K562 (cell line): ENCODE data around the gene CCDC106. TPM values are rescaled to one million over a fixed set of nuclear protein-coding genes. Genes with fewer than 3 reads are reported as not detected.

Experiments
- CBX1 ChIP-seq: sonication (generic); IDR thresholded peaks from 2 replicates; pipeline ENCODE4 v1.6.1; 2016; ENCODE audit warnings: antibody characterized with exemption, low read depth, mild to moderate bottlenecking
- CHD1 ChIP-seq: fragments of 200-600 bp; sonication (generic); IDR thresholded peaks from one replicate; pipeline ENCODE4 v1.6.1; 2012; ENCODE audit warnings: mild to moderate bottlenecking, moderate library complexity, low read length, inconsistent platforms
- CSDE1 ChIP-seq, 2 experiments: fragments of 450-650 bp; IDR thresholded peaks; 2 replicates each; pipeline ENCODE4 v1.6.1; 2016; ENCODE audit warnings: mild to moderate bottlenecking in 1 of 2
- CXXC5 ChIP-seq: fragments of 250-450 bp; sonication (Bioruptor Pico); IDR thresholded peaks from 2 replicates; pipeline ENCODE4 v1.8.0; 2022; ENCODE audit warnings: inconsistent platforms, mild to moderate bottlenecking, moderate library complexity
- FUS ChIP-seq: fragments of 200-400 bp; formaldehyde crosslinking; optimal IDR thresholded peaks from 2 replicates; pipeline ENCODE3; 2017; ENCODE audit warnings: low read depth, low read length
- GTF2A2 ChIP-seq: IDR thresholded peaks from 2 replicates; pipeline ENCODE4 v1.6.1; 2016; ENCODE audit warnings: mild to moderate bottlenecking, missing genetic modification characterization, missing compliant biosample characterization
- HCFC1 ChIP-seq: IDR thresholded peaks from 2 replicates; pipeline ENCODE4 v1.6.1; 2012; ENCODE audit warnings: low read depth, low read length, improper control_type of control experiment
- HDAC6 ChIP-seq: IDR thresholded peaks from 2 replicates; pipeline ENCODE4 v1.6.1; 2012; ENCODE audit warnings: low read depth, mild to moderate bottlenecking, control low read depth, inconsistent platforms, low read length, moderate library complexity
- HSF4 ChIP-seq: fragments of 250-450 bp; sonication (Bioruptor Pico); IDR thresholded peaks from 2 replicates; pipeline ENCODE4 v2.1.2; 2022; ENCODE audit warnings: mild to moderate bottlenecking, moderate library complexity, borderline replicate concordance
- MIER1 ChIP-seq: fragments of 450-650 bp; IDR thresholded peaks from 2 replicates; pipeline ENCODE4 v1.6.1; 2016; ENCODE audit warnings: antibody characterized with exemption, mild to moderate bottlenecking, low read depth
- NR2F6 ChIP-seq: fragments of 450-650 bp; formaldehyde crosslinking; IDR thresholded peaks from 2 replicates; pipeline ENCODE4 v1.4.0; 2020; ENCODE audit warnings: mild to moderate bottlenecking
- PHF21A ChIP-seq: fragments of 450-650 bp; IDR thresholded peaks from 2 replicates; pipeline ENCODE4 v1.6.1; 2017; ENCODE audit warnings: low read depth, borderline replicate concordance
- POLR2AphosphoS2 ChIP-seq: IDR thresholded peaks from 2 replicates; pipeline ENCODE4 v1.6.1; 2012; ENCODE audit warnings: low read length, improper control_type of control experiment
- RBFOX2 ChIP-seq: fragments of 200-400 bp; formaldehyde crosslinking; IDR thresholded peaks from 2 replicates; pipeline ENCODE4 v1.6.1; 2017; ENCODE audit warnings: low read depth, mild to moderate bottlenecking, low read length, moderate library complexity
- YY1 ChIP-seq, 3 experiments: IDR thresholded peaks; 2 replicates each; pipeline ENCODE4 v1.6.1; 2011; ENCODE audit warnings: low read length in 2 of 3, mild to moderate bottlenecking in 2 of 3, moderate library complexity in 2 of 3, borderline replicate concordance in 1 of 3, control low read depth in 1 of 3, low read depth in 1 of 3; ENCODE audit not compliant: insufficient read depth in 3 of 3, insufficient replicate concordance in 2 of 3, control insufficient read depth in 1 of 3, insufficient read length in 1 of 3; ENCODE audit errors: extremely low read depth in 1 of 3
- ZEB2 ChIP-seq: fragments of 450-650 bp; IDR thresholded peaks from 2 replicates; pipeline ENCODE4 v1.6.1; 2016
- ZNF143 ChIP-seq: sonication (generic); formaldehyde crosslinking; IDR thresholded peaks from 2 replicates; pipeline ENCODE4 v1.9.0; 2022; ENCODE audit warnings: mild to moderate bottlenecking, missing genetic modification reagents
- ZNF174 ChIP-seq: fragments of 250-450 bp; sonication (Bioruptor Pico); IDR thresholded peaks from 2 replicates; pipeline ENCODE4 v1.4.0; 2020; ENCODE audit warnings: mild to moderate bottlenecking
- ZNF184 ChIP-seq: sonication (generic); formaldehyde crosslinking; IDR thresholded peaks from 2 replicates; pipeline ENCODE4 v1.5.0; 2020; ENCODE audit warnings: missing genetic modification reagents
- polyA plus RNA-seq, 8 experiments: library from polyadenylated mRNA; depleted of rRNA in 4 of 8; stranded (reverse) in 5 of 8; unstranded in 3 of 8; fragments of >200 nt; fragmentation: Nextera tagmentation in 2 of 8; fragmentation: Illumina TruSeq in 1 of 8; extraction: Ambion mirVana in 2 of 8; extraction: Trizol in 1 of 8; gene quantifications; 2 replicates each; pipeline versions ENCODE4 v1.2.1 to v1.2.3, GENCODE V29; 2011 to 2014; ENCODE audit warnings: inconsistent platforms in 1 of 8, missing spikeins in 1 of 8
- total RNA-seq, 7 experiments: library from RNA; depleted of rRNA in 6 of 7; stranded (reverse); fragments of >200 nt in 6 of 7; fragmentation: Illumina TruSeq in 2 of 7; extraction: Trizol in 2 of 7; gene quantifications; 2 replicates each; pipeline versions ENCODE4 v1.2.1 to v1.2.3, GENCODE V29; 2011 to 2021; ENCODE audit warnings: low replicate concordance in 1 of 7
- TF ChIP-seq, protein P1 (sequence below): sonication (generic); formaldehyde crosslinking; IDR thresholded peaks from 2 replicates; pipeline ENCODE4 v1.8.1; 2023; ENCODE audit warnings: mild to moderate bottlenecking, missing genetic modification reagents, moderate library complexity
- TF ChIP-seq, protein P2 (sequence below), 2 experiments: fragments of 200-800 bp in 1 of 2; sonication (Bioruptor generic) in 1 of 2; sonication (generic) in 1 of 2; formaldehyde crosslinking in 1 of 2; IDR thresholded peaks in 1 of 2; conservative IDR thresholded peaks in 1 of 2; 2 replicates each; pipeline versions ENCODE4 v1.5.0 to v1.6.1; 2016 to 2020; ENCODE audit warnings: missing compliant biosample characterization in 1 of 2, missing genetic modification characterization in 1 of 2, missing genetic modification reagents in 1 of 2
- TF ChIP-seq, protein P3 (sequence below), 2 experiments: fragments of 450-650 bp in 1 of 2; sonication (generic) in 1 of 2; formaldehyde crosslinking; conservative IDR thresholded peaks; 2 replicates each; pipeline versions ENCODE4 v1.4.0 to v1.8.1; 2020 to 2022; ENCODE audit warnings: mild to moderate bottlenecking in 1 of 2, missing genetic modification reagents in 1 of 2
- TF ChIP-seq, protein P4 (sequence below): fragments of 250-450 bp; sonication (Bioruptor Pico); IDR thresholded peaks from 2 replicates; pipeline ENCODE4 v1.8.0; 2022; ENCODE audit warnings: moderate library complexity, mild to moderate bottlenecking, inconsistent platforms

The CCDC106 gene
- total and polyA plus RNA-seq, 9 of the 15 experiments (the other 6 are each of a cell fraction or from before 2014, with no cell fraction given), result 0.10 to 27.5 (median 15.0) TPM; not detected in 1

DNA sequence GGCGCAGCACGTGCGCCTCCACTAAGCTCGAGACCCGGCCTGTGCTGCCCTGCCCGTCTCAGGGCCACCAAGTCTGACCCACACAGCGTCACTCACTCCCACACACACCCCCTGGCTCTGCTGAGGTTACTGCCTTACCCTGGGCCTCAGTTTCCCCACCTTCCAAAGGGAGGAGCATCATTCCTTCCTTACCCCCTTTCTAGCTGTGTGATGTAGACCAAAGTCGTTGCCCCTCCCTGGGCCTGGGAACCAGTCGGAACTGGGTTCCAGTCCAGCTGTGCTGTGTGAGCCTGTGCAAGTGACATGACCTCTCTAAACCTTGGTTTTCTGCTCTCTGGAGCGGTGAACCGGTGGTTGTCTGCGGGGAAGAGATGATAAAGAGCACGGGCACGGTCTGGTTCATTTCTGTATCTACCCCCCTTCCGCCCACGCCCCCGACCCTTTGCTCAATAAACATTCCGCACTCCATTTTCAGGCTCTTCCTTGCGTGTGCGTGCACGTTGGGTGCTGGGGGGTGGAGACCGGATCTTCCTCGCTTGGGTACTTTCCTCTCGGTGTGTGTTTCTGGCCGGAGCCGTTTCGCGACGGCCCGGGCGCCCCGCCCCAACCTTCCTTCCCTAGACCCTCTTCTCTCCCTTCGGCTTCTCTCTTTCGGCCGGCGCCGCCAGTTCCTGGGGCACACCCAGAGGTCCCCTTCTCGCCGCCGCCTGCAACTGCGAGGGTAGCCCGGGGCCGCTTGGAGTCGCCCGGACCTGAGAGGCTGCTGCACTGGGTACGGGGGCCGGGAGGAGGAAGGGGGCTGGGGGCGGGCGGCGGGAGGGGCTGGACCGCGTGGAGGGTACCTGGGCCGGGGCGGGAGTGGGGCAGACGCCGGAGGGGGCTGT is 4.8 kb upstream of the CCDC106 start, which contains the start of gene ZNF581 (continued):
- TF ChIP-seq YY1 (IDR thresholded peaks at IDR 0.05; ENCODE audit: borderline replicate concordance in 1 of 3, control insufficient read depth in 1 of 3, extremely low read depth in 1 of 3, insufficient read depth in 3 of 3, insufficient read length in 1 of 3, insufficient replicate concordance in 2 of 3, low read depth in 1 of 3, low read length in 2 of 3) (peak in 1 of 3 experiments; percentile 65), CHD1 (peak; percentile 21), MIER1 (0 out of 2 replicates have a peak, but pooled peaks have one; percentile 47), CSDE1 (IDR thresholded peaks at IDR 0.05) (no peak), ZNF184 (no peak), GTF2A2 (tag) (no peak), HDAC6 (no peak), RBFOX2 (peak; percentile 77), ZEB2 (peak; percentile 97), HSF4 (CRISPR knock-in tag) (no peak), CXXC5 (CRISPR knock-in tag) (peak; percentile 81), PHF21A (peak; percentile 80; the same call in 1 of the 2 replicates), NR2F6 (no peak), ZNF174 (no peak), POLR2AphosphoS2 (peak; percentile 90; the same call in 1 of the 2 replicates), FUS (no peak), ZNF143 (CRISPR knock-in tag) (no peak), CBX1 (0 out of 2 replicates have a peak, but pooled peaks have one; percentile 16), HCFC1 (peak; percentile 81)
- TF ChIP-seq, protein P1, sequence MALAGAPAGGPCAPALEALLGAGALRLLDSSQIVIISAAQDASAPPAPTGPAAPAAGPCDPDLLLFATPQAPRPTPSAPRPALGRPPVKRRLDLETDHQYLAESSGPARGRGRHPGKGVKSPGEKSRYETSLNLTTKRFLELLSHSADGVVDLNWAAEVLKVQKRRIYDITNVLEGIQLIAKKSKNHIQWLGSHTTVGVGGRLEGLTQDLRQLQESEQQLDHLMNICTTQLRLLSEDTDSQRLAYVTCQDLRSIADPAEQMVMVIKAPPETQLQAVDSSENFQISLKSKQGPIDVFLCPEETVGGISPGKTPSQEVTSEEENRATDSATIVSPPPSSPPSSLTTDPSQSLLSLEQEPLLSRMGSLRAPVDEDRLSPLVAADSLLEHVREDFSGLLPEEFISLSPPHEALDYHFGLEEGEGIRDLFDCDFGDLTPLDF, result no peak
- TF ChIP-seq, protein P2, sequence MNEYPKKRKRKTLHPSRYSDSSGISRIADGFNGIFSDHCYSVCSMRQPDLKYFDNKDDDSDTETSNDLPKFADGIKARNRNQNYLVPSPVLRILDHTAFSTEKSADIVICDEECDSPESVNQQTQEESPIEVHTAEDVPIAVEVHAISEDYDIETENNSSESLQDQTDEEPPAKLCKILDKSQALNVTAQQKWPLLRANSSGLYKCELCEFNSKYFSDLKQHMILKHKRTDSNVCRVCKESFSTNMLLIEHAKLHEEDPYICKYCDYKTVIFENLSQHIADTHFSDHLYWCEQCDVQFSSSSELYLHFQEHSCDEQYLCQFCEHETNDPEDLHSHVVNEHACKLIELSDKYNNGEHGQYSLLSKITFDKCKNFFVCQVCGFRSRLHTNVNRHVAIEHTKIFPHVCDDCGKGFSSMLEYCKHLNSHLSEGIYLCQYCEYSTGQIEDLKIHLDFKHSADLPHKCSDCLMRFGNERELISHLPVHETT (CRISPR knock-in tag; conservative IDR thresholded peaks at IDR 0.05 in 1 of 2, IDR thresholded peaks at IDR 0.05 in 1 of 2), result peak in 1 of 2 experiments; percentile 80; a peak in 2 of 4 replicates
- TF ChIP-seq, protein P3, sequence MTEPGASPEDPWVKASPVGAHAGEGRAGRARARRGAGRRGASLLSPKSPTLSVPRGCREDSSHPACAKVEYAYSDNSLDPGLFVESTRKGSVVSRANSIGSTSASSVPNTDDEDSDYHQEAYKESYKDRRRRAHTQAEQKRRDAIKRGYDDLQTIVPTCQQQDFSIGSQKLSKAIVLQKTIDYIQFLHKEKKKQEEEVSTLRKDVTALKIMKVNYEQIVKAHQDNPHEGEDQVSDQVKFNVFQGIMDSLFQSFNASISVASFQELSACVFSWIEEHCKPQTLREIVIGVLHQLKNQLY (CRISPR knock-in tag; conservative IDR thresholded peaks at IDR 0.05), result no peak
- TF ChIP-seq, protein P4, sequence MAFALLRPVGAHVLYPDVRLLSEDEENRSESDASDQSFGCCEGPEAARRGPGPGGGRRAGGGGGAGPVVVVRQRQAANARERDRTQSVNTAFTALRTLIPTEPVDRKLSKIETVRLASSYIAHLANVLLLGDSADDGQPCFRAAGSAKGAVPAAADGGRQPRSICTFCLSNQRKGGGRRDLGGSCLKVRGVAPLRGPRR, result no peak
